ENCODE results near the gene HOXB2.

HOXB2 gene

DNA sequence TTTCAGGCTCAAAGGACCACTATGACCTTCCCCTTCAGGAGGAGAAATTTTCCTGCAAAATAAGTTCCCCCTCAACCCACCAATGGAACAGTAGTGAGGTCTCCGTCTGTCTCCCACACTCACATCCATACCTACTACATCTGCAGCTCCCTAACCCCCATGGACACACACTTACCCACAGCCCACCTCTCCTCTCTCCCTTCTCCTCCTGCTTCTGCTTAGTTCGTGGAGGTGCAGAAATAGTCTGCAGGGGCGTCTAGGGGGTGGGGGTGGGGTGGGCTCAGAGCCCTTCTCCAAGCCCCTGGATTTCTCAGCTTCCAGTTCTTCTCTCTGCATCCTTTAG lies 24.3 kb upstream of the HOXB2 start:
- DNase-seq (ENCODE audit: extremely low read depth, low read depth) = no peak
- TF ChIP-seq, protein P1, sequence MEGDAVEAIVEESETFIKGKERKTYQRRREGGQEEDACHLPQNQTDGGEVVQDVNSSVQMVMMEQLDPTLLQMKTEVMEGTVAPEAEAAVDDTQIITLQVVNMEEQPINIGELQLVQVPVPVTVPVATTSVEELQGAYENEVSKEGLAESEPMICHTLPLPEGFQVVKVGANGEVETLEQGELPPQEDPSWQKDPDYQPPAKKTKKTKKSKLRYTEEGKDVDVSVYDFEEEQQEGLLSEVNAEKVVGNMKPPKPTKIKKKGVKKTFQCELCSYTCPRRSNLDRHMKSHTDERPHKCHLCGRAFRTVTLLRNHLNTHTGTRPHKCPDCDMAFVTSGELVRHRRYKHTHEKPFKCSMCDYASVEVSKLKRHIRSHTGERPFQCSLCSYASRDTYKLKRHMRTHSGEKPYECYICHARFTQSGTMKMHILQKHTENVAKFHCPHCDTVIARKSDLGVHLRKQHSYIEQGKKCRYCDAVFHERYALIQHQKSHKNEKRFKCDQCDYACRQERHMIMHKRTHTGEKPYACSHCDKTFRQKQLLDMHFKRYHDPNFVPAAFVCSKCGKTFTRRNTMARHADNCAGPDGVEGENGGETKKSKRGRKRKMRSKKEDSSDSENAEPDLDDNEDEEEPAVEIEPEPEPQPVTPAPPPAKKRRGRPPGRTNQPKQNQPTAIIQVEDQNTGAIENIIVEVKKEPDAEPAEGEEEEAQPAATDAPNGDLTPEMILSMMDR (IDR thresholded peaks at IDR 0.05; ENCODE audit: low read depth, low read length, missing control alignments) = no peak
- H3K4me3 ChIP-seq (replicated peaks; ENCODE audit: low read depth, low read length) = no peak overlapping the region

DNA sequence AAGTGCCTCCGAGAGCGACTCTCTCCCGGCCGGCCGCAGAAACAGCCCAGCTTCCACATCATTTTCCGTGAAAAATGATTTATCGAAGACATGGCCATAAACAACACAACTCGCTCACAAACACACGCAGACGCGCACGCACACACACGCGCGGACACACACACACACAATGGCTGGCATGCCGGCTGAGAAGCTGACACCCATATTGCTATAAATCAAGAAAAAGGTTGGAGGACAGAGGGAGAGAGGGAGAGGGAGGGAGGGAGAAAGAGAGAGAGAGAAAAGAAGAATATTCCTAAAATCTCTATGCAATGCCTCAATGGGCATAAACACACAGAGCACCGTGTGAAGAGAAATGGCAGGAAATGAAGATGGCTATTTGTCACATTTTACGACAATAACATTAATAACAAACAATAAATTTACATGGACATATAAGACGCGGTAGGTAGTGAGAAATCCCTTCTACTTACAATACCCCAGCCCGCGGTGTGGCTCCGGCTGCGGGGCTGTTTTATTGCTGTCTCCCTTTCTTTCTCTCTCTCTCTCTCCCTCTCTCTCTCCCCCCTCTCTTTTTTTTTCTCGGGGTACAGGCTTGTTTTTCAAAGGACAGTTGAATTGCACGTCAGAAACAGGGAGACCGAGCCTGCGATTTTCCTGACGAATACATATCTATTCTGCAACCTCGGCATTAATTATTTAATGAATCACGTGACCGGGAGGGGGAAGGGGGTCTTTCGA lies 23.8 kb upstream of the HOXB2 start:
- no peak overlapping the region for H3K4me3 ChIP-seq (replicated peaks; ENCODE audit: low read depth, low read length)
- TF ChIP-seq, protein P1 (IDR thresholded peaks at IDR 0.05; ENCODE audit: low read depth, low read length, missing control alignments) = no peak
- DNase-seq (ENCODE audit: extremely low read depth, low read depth) = no peak

DNA sequence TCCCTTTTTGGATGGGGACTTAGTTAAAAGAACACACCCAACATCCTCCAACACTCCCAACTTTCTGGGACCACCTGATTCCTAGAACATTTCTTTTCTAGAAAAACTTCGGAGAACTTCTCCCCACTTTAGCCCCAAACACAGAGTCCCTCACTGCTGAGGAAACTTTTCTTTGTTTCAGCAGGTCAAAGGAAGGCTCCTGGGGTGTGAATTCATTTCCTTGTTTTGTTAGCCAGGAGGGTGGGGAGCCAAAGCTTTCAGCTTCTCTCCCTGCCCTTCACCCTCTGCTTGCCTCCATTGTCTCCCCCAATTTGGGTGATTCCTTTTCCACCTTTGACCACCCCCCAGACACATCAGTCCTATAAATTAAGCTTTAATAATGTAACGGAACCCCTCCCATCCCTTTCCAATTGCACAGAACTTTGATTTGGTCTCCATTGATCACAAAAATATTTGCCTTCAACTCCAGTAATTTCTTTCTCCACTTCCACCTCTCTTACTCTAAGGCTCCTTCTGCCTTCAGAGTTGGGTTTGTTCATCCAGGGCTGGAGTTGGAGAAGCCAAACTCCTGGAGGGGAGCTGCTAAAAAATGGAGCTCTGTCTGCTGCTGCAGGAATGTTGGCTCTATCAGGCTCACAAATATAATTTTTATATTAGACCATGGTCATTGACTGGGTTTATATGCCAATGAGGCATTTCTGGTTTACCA lies 22.9 kb upstream of the HOXB2 start:
- H3K4me3 ChIP-seq (replicated peaks; ENCODE audit: low read depth, low read length) = no peak overlapping the region
- TF ChIP-seq, protein P1 (IDR thresholded peaks at IDR 0.05; ENCODE audit: low read depth, low read length, missing control alignments) = no peak
- no peak for DNase-seq (ENCODE audit: extremely low read depth, low read depth)

DNA sequence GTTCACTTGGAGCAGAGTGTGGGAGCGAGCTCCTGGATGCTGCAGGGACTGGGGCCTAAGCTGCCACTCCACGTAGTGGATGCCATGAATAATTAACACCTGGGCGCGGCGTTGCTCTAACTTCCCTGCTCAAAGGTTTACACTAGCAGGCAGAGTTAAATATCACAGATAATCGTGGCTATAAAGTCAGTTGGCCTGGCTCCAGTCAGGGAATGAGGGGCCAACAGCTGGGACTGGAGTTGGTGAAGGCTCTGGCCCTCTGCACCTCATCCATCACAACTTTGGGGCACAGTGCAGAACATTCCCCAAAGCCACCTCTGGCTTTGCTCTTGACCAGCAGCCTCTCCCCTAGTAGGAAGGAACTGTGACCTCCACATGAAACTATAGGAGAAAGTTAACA lies 22.3 kb upstream of the HOXB2 start:
- no peak overlapping the region for H3K4me3 ChIP-seq (replicated peaks; ENCODE audit: low read depth, low read length)
- TF ChIP-seq, protein P1 (IDR thresholded peaks at IDR 0.05; ENCODE audit: low read depth, low read length, missing control alignments) = no peak

DNA sequence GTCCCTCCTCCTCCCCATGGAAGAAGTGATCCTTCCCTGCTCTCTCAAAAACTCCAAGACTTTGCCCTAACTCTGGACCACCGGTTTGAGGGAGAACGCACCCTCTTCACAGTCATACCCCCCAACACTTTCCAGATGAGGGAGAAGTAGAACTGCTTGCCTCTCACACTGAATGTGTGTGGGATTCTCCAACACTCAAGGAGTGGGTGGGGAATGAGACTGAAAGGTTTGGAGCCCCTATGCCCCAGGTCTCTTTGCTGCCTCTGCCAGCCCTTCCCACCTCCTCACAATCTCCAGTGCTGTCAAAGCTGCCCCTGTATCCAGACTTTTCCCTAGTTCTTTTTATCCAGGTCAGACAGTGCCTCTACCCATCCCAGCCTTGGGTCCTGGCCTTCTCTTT lies 21.8 kb upstream of the HOXB2 start:
- H3K4me3 ChIP-seq (replicated peaks; ENCODE audit: low read depth, low read length) = no peak overlapping the region
- no peak for DNase-seq (ENCODE audit: extremely low read depth, low read depth)
- TF ChIP-seq, protein P1 (IDR thresholded peaks at IDR 0.05; ENCODE audit: low read depth, low read length, missing control alignments) = no peak

More for the DNA sequence above, 22.3 kb upstream of the HOXB2 start:
- DNase-seq (ENCODE audit: extremely low read depth, low read depth) = no peak

DNA sequence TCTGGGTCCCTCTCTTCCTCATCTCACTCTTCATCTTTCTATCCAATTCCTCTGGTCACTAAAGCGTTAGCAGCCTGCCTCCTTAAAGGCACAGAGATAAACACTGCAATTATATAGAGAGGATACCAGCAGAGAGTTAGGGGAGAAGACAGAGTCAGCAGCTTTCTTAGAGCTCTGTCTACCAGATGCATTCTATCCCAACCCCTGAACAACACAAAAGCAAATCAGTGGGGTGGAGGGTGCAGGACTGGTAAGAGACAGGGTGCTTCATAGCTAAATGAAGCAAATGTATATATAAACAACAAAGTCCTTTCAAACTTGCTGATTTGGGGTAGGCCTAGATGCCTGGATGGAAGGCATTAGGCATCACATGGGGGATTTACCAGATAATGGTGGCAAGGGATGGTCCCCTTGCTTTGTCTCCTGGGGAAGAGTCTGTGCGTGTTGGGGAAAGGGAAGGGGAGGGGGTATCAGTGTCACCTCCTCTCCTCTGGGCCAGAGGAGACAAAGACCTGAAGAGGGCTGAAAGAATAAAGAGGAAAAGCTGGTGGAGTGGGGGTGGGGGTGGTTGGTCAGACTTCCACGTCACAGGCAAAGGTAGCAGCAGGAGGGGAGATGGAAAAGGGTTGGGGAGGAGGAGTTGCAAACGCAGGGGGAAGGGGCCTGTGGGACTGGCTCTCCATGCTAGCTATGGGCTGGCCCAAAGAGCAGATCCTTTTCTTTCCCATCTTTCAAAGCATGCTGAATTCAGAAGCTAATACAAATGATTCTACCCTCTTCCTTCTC lies 21.2 kb upstream of the HOXB2 start:
- no peak overlapping the region for H3K4me3 ChIP-seq (replicated peaks; ENCODE audit: low read depth, low read length)
- no peak for DNase-seq (ENCODE audit: extremely low read depth, low read depth)
- TF ChIP-seq, protein P1 (IDR thresholded peaks at IDR 0.05; ENCODE audit: low read depth, low read length, missing control alignments) = no peak
